Measurements from ENCODE around the gene TMEM196.

TMEM196 gene

GRCh38 chr7:19681596-19681995 is 91.8 kb downstream of the TMEM196 start:
- Histone ChIP-seq H3K9me3 (no peaks in the 10 kb centered on the region), H3K36me3 (no peaks in the 10 kb centered on the region), H3K4me1 (no peaks in the 10 kb centered on the region), H3K27me3 (peaks cover 2% of the 10 kb centered on the region; the same call in 1 of the 2 replicates), H3K4me3 (ENCODE audit: low read depth, low read length) (no peak overlapping the region)
- no peak for DNase-seq
- no peak for TF ChIP-seq CTCF (IDR thresholded peaks at IDR 0.05; ENCODE audit: low read depth, low read length)

GRCh38 chr7:19677180-19677579 is 96.2 kb downstream of the TMEM196 start:
- DNase-seq = no peak
- no peaks in the 10 kb centered on the region for H3K9me3 ChIP-seq

GRCh38 chr7:19675816-19676215 is 97.6 kb downstream of the TMEM196 start:
- no peak for DNase-seq
- Histone ChIP-seq H3K36me3 (no peaks in the 10 kb centered on the region), H3K27me3 (peaks cover 2% of the 10 kb centered on the region; the same call in 1 of the 2 replicates), H3K4me1 (no peaks in the 10 kb centered on the region), H3K9me3 (no peaks in the 10 kb centered on the region), H3K4me3 (ENCODE audit: low read depth, low read length) (no peak overlapping the region)
- no peak for TF ChIP-seq CTCF (IDR thresholded peaks at IDR 0.05; ENCODE audit: low read depth, low read length)

More at GRCh38 chr7:19677180-19677579, 96.2 kb downstream of the TMEM196 start:
- no peaks in the 10 kb centered on the region for H3K36me3 ChIP-seq
- TF ChIP-seq CTCF (IDR thresholded peaks at IDR 0.05; ENCODE audit: low read depth, low read length) = no peak
- H3K4me3 ChIP-seq (ENCODE audit: low read depth, low read length) = no peak overlapping the region
- peaks cover 2% of the 10 kb centered on the region; the same call in 1 of the 2 replicates for H3K27me3 ChIP-seq
- H3K4me1 ChIP-seq = no peaks in the 10 kb centered on the region

GRCh38 chr7:19674266-19674960 is 99.0 kb downstream of the TMEM196 start:
- TF ChIP-seq CTCF (IDR thresholded peaks at IDR 0.05; ENCODE audit: low read depth, low read length) = no peak
- Histone ChIP-seq H3K9me3 (no peaks in the 10 kb centered on the region), H3K4me1 (no peaks in the 10 kb centered on the region), H3K4me3 (ENCODE audit: low read depth, low read length) (no peak overlapping the region), H3K36me3 (no peaks in the 10 kb centered on the region), H3K27me3 (peaks cover 3% of the 10 kb centered on the region; the same call in 1 of the 2 replicates)
- DNase-seq = no peak

- Histone ChIP-seq H3K27me3 (peaks cover 14% of the 10 kb centered on the region), H3K9me3 (no peaks in the 10 kb centered on the region), H3K36me3 (no peaks in the 10 kb centered on the region), H3K4me1 (no peaks in the 10 kb centered on the region), H3K4me3 (ENCODE audit: low read depth, low read length) (no peak overlapping the region)
- TF ChIP-seq CTCF (IDR thresholded peaks at IDR 0.05; ENCODE audit: low read depth, low read length) = no peak
- no peak for DNase-seq
These were observed 102.6 kb downstream of the TMEM196 start for GRCh38 chr7:19670806-19671205.

All from BE2C (cell line).